GM23338 (cell line): ENCODE results near the gene TM7SF3. TPM values are rescaled to one million over a fixed set of nuclear protein-coding genes. Genes with fewer than 3 reads are reported as not detected.

Source experiments
- ATAC-seq: fragments of 200-7000 bp; cut with Tn5 transposase; 3 replicates; pipeline ENCODE4 v1.9.1; 2020
- DNase-seq: peaks from one replicate; pipeline ENCODE4 v3.0.0-alpha.2; 2015; ENCODE audit warnings: low spot score
- H2AFZ ChIP-seq: fragments of 200-600 bp; sonication (generic); 2 replicates; pipeline ENCODE4 v1.8.0; 2016; ENCODE audit warnings: antibody characterized with exemption, mild to moderate bottlenecking, moderate library complexity
- H3F3A ChIP-seq: fragments of 200-600 bp; sonication (generic); replicated peaks from 2 replicates; pipeline ENCODE4 v1.8.0; 2017; ENCODE audit warnings: antibody characterized with exemption, mixed run types, low read depth
- H3K27ac ChIP-seq: fragments of 200-600 bp; sonication (generic); 2 replicates; pipeline ENCODE4 v1.6.1; 2016; ENCODE audit warnings: low read depth
- H3K27me3 ChIP-seq: fragments of 200-600 bp; sonication (generic); 2 replicates; pipeline ENCODE4 v1.8.0; 2016; ENCODE audit warnings: mild to moderate bottlenecking, mixed run types, moderate library complexity; ENCODE audit not compliant: insufficient read depth
- H3K36me3 ChIP-seq: fragments of 200-600 bp; sonication (generic); 2 replicates; pipeline ENCODE4 v1.8.0; 2016; ENCODE audit warnings: mild to moderate bottlenecking; ENCODE audit not compliant: insufficient read depth
- H3K4me1 ChIP-seq: fragments of 200-600 bp; sonication (generic); 2 replicates; pipeline ENCODE4 v1.8.0; 2016; ENCODE audit warnings: mild to moderate bottlenecking, moderate library complexity; ENCODE audit not compliant: insufficient read depth
- H3K4me2 ChIP-seq: fragments of 200-600 bp; sonication (generic); 2 replicates; pipeline ENCODE4 v1.7.1; 2017; ENCODE audit warnings: mixed run types
- H3K4me3 ChIP-seq: fragments of 200-600 bp; sonication (generic); 2 replicates; pipeline ENCODE4 v1.6.1; 2016; ENCODE audit warnings: mixed run types
- H3K79me2 ChIP-seq: fragments of 200-600 bp; sonication (generic); replicated peaks from 2 replicates; pipeline ENCODE4 v1.8.0; 2017; ENCODE audit warnings: mild to moderate bottlenecking; ENCODE audit not compliant: insufficient read depth
- H3K9me2 ChIP-seq: fragments of 200-600 bp; sonication (generic); 2 replicates; pipeline ENCODE4 v1.8.0; 2017; ENCODE audit not compliant: insufficient read depth
- H4K20me1 ChIP-seq: fragments of 200-600 bp; sonication (generic); replicated peaks from 2 replicates; pipeline ENCODE4 v1.8.0; 2017; ENCODE audit warnings: mild to moderate bottlenecking; ENCODE audit not compliant: insufficient read depth
- H3K27ac Mint-ChIP-seq: 2 replicates; pipeline ENCODE4 v1.8.0; 2020; ENCODE audit warnings: inconsistent platforms, mild to moderate bottlenecking, moderate library complexity, mixed read lengths
- H3K27me3 Mint-ChIP-seq: 3 replicates; pipeline ENCODE4 v1.8.0; 2022; ENCODE audit warnings: low read depth, mild to moderate bottlenecking, moderate library complexity, mixed read lengths, inconsistent platforms; ENCODE audit not compliant: insufficient read depth, poor library complexity
- H3K36me3 Mint-ChIP-seq: 3 replicates; pipeline ENCODE4 v1.8.0; 2021; ENCODE audit warnings: low read depth, mild to moderate bottlenecking, inconsistent platforms, moderate library complexity, mixed read lengths
- H3K4me1 Mint-ChIP-seq: 3 replicates; pipeline ENCODE4 v1.8.0; 2020; ENCODE audit warnings: mild to moderate bottlenecking, inconsistent platforms, mixed read lengths
- H3K4me3 Mint-ChIP-seq: 3 replicates; pipeline ENCODE4 v1.8.0; 2021; ENCODE audit warnings: moderate library complexity, mild to moderate bottlenecking, inconsistent platforms, mixed read lengths
- H3K9me3 Mint-ChIP-seq: 3 replicates; pipeline ENCODE4 v1.8.0; 2020; ENCODE audit warnings: moderate library complexity, mild to moderate bottlenecking, inconsistent platforms, mixed read lengths
- EZH2 ChIP-seq: fragments of 200-600 bp; sonication (generic); IDR thresholded peaks from one replicate; pipeline ENCODE4 v1.8.0; 2017; ENCODE audit warnings: antibody characterized with exemption, mild to moderate bottlenecking, low read depth; ENCODE audit not compliant: unreplicated experiment
- EZH2phosphoT487 ChIP-seq: fragments of 200-600 bp; sonication (generic); IDR thresholded peaks from one replicate; pipeline ENCODE4 v1.8.1; 2018; ENCODE audit warnings: antibody characterized with exemption; ENCODE audit not compliant: unreplicated experiment
- JUNB ChIP-seq: IDR thresholded peaks from one replicate; pipeline ENCODE4 v1.6.1; 2016; ENCODE audit warnings: antibody characterized with exemption; ENCODE audit not compliant: unreplicated experiment
- NANOG ChIP-seq: IDR thresholded peaks from 2 replicates; pipeline ENCODE4 v1.6.1; 2016; ENCODE audit warnings: antibody characterized with exemption, borderline replicate concordance
- POLR2AphosphoS5 ChIP-seq: IDR thresholded peaks from 2 replicates; pipeline ENCODE4 v1.6.1; 2016; ENCODE audit warnings: antibody characterized with exemption, low read depth
- STAT1 ChIP-seq: IDR thresholded peaks from one replicate; pipeline ENCODE4 v1.6.1; 2016; ENCODE audit warnings: antibody characterized with exemption; ENCODE audit not compliant: unreplicated experiment
- ZNF462 ChIP-seq: fragments of 250-450 bp; sonication (Bioruptor Pico); IDR thresholded peaks from 2 replicates; pipeline ENCODE4 v1.5.0; 2020; ENCODE audit warnings: mild to moderate bottlenecking, moderate library complexity
- polyA plus RNA-seq: library from polyadenylated mRNA; unstranded; fragments of >200 nt; fragmentation: Nextera tagmentation; extraction: Ambion mirVana; gene quantifications from 2 replicates; pipeline ENCODE4 v1.2.1, GENCODE V29; 2016
- total RNA-seq: library from RNA; depleted of rRNA; stranded (reverse); fragments of >200 nt; shearing (Covaris generic); gene quantifications from 2 replicates; pipeline ENCODE4 v1.2.3, GENCODE V29; 2014
- TF ChIP-seq, protein P1 (sequence below): IDR thresholded peaks from 2 replicates; pipeline ENCODE4 v1.6.1; 2016; ENCODE audit warnings: antibody characterized with exemption
- TF ChIP-seq, protein P2 (sequence below), 2 experiments: fragments of 200-600 bp in 1 of 2; sonication (generic) in 1 of 2; conservative IDR thresholded peaks; 2 replicates each; pipeline versions ENCODE4 v1.5.1 to v1.6.1; 2016 to 2017; ENCODE audit warnings: antibody characterized with exemption in 2 of 2, low read depth in 2 of 2, mild to moderate bottlenecking in 2 of 2, moderate library complexity in 1 of 2

Gene TM7SF3
- total and polyA plus RNA-seq, 2 experiments from 2014 or later: 30.3 to 121 TPM

DNA sequence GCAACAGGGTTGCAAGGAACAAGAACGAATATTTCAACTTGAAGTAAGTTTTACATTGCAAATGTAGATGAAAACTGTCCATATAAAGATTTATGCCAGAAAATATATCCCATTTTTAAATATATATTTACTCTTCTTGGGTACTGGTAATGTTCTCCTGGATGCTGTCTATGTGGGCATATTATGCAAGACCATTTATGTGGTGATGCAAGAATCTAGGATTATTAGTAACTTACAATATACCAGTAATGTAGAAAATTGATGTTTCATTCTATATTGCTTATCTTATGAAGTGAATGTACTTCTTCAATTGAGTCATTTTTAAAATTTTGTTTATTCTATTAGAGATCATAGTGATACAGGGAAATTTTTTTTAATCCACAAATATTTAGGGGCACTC lies 50.8 kb downstream of the TM7SF3 start:
- Mint-ChIP-seq H3K4me3 (no peak overlapping the region), H3K4me1 (no peaks in the 10 kb centered on the region), H3K36me3 (peaks cover 6% of the 10 kb centered on the region; the same call in 1 of the 3 replicates), H3K27me3 (no peaks in the 10 kb centered on the region), H3K9me3 (no peaks in the 10 kb centered on the region), H3K27ac (no peak overlapping the region)
- H3K79me2 ChIP-seq: no peaks in the 10 kb centered on the region
- no peaks in the 10 kb centered on the region for H3K27me3 ChIP-seq
- no peak overlapping the region for H3K4me2 ChIP-seq
- no peak overlapping the region for H3K27ac ChIP-seq
- H4K20me1 ChIP-seq: no peaks in the 10 kb centered on the region
- no peaks in the 10 kb centered on the region for H3K9me2 ChIP-seq
- peaks cover 20% of the 10 kb centered on the region; the same call in 1 of the 2 replicates for H3K36me3 ChIP-seq
- no peak overlapping the region for H2AFZ ChIP-seq
- DNase-seq (no peak), ATAC-seq (no peak)
- TF ChIP-seq ZNF462 (no peak), EZH2 (no peak), NANOG (no peak), JUNB (no peak), STAT1 (no peak), POLR2AphosphoS5 (no peak), EZH2phosphoT487 (no peak)
- TF ChIP-seq, protein P1, sequence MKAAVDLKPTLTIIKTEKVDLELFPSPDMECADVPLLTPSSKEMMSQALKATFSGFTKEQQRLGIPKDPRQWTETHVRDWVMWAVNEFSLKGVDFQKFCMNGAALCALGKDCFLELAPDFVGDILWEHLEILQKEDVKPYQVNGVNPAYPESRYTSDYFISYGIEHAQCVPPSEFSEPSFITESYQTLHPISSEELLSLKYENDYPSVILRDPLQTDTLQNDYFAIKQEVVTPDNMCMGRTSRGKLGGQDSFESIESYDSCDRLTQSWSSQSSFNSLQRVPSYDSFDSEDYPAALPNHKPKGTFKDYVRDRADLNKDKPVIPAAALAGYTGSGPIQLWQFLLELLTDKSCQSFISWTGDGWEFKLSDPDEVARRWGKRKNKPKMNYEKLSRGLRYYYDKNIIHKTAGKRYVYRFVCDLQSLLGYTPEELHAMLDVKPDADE: no peak
- TF ChIP-seq, protein P2, sequence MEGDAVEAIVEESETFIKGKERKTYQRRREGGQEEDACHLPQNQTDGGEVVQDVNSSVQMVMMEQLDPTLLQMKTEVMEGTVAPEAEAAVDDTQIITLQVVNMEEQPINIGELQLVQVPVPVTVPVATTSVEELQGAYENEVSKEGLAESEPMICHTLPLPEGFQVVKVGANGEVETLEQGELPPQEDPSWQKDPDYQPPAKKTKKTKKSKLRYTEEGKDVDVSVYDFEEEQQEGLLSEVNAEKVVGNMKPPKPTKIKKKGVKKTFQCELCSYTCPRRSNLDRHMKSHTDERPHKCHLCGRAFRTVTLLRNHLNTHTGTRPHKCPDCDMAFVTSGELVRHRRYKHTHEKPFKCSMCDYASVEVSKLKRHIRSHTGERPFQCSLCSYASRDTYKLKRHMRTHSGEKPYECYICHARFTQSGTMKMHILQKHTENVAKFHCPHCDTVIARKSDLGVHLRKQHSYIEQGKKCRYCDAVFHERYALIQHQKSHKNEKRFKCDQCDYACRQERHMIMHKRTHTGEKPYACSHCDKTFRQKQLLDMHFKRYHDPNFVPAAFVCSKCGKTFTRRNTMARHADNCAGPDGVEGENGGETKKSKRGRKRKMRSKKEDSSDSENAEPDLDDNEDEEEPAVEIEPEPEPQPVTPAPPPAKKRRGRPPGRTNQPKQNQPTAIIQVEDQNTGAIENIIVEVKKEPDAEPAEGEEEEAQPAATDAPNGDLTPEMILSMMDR (conservative IDR thresholded peaks at IDR 0.05; ENCODE audit: low read depth in 2 of 2): no peak
- no peak overlapping the region for H3K4me3 ChIP-seq
- H3F3A ChIP-seq: no peaks in the 10 kb centered on the region
- no peaks in the 10 kb centered on the region for H3K4me1 ChIP-seq
